Activated T-helper 9 cell treated with anti-CD3 and anti-CD28 coated beads, Interleukin-2, amount 50 U/mL, for 16 hours (primary cell): ENCODE results near the gene RIC8A.
"Not testable (repeated sequence)": the region's sequence is repeated elsewhere in the genome, so short reads cannot be mapped to it uniquely, and the experiment has no call there.

Experiments
- DNase-seq: peaks from one replicate; pipeline ENCODE4 v3.0.0-alpha.2; 2020; ENCODE audit warnings: low read depth

Gene RIC8A

DNA sequence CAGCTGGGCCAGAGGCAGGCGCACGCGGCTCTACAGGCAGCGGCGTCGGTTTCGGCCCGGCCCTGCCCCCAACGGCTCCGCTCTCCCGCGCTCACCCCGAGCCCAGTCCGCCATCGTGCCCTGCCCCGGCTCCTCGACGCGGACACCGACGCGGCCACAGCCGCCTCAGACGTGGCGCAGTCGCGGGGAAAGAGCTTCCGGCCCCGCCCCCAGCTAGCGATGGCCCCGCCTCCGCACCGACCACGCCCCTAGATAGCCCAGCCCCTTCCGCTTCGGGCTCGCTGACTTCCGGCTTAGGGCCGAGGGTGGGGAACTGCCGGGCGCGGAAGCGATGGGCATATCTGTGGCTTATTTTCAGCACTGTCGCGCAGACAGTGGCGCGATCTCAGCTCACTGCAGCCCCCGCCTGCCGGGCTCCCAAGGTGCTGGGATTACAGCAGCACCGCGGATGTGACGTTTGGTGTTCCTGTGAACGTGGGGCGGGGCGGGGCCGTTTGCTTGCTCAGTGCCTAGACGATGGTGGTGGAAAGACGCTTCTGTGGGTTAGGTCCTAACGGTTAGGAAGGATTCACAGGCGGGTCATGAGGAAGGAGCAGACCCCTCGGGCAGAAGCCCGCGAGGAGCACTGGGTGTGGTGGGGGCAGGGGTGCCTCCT is at the start of gene RIC8A, which contains the start of gene BET1L:
Gene RIC8A, plus strand, starts transcription at position 501 of the 655 bp plus-strand sequence. CDS start 1,147 bp downstream, outside the sequence.
Gene BET1L, minus strand, starts transcription at position 192 of the 655 bp plus-strand sequence. Its CDS starts 78 bp downstream, at position 114.
- DNase-seq: peak; percentile 94

DNA sequence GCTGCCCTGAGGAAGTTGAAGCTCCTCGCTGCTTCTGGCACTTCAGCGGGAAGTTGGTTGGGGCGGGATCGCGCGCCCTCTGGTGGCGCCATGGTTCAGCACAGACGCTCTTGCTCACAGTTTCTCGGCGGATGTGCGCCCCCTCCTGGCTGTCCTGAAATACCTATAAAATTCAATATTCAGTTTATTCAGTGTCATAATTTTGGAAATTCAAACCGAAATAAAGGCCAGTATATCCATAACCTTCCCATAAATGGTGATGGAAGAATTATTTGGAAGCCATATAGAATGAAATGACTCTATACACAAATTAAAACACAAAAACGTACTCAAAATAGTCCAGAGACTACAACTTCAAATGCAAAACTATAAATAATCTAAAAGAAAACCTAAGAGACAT is 27.3 kb upstream of the RIC8A start:
- not testable (repeated sequence) for DNase-seq

DNA sequence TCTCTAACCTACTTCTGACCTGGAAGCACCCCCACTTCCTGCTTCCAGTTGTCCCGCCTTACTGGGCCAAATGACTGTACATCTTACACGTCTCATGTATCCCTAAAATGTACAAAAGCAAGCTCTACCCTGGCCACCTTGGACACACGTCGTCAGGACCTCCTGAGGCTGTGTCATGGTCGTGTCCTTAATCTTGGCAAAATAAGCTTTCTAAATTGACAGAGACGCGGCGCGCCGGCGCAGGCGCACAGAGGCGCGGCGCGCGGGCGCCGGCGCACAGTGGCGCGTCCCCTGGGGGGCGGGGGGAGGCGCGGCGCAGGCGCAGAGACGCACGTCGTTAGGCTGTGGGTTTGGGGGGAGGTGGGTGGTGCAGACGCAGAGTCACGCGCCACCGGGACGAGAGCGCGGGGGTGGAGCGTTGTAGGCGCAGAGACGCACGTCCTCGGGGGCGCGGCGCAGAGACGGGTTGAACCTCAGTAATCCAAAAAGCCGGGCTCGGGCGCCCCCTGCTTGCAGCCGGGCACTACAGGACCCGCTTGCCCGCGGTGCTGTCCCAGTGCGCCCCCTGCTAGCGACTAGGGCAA is 18.2 kb upstream of the RIC8A start:
- DNase-seq: not testable (repeated sequence)

DNA sequence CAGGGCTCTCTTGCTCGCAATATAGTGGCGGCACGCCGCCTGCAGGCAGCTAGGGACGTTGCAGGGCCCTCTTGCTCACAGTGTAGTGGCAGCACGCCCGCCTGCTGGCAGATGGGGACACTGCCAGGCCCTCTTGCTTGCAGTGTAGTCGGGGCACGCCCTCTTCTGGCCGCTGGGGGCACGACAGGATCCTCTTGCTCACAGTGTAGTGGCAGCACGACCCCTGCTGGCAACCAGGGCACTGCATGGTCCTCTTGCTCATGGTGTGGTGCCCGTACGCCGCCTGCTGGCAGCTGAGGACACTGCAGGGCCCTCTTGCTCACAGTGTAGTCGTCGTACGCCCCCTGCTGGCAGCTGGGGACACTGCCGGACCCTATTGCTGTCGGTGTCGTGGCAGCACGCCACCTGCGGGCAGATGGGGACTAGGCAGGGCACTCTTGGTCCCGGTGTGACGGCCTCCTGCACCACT is 17.6 kb upstream of the RIC8A start:
- DNase-seq: not testable (repeated sequence)

DNA sequence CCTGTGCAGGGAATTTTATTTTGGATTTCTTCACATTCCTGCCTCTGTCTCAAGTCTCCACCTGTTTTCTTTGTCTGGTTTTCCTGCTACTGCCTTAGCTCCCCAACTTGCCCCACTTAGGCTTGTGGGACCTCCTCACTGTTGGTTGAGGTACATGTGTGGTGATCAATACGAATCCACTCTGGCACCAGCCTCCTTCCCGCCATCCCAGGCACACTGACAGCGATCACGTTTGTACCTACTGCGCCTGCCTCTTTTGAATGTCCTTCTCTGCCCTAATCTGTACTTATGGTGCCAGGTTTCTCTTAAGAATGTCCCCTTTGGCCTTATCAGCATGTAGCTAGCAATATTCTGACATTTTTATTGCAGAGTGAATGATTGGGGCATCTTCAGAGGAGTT is 17.0 kb upstream of the RIC8A start:
- not testable (repeated sequence) for DNase-seq

DNA sequence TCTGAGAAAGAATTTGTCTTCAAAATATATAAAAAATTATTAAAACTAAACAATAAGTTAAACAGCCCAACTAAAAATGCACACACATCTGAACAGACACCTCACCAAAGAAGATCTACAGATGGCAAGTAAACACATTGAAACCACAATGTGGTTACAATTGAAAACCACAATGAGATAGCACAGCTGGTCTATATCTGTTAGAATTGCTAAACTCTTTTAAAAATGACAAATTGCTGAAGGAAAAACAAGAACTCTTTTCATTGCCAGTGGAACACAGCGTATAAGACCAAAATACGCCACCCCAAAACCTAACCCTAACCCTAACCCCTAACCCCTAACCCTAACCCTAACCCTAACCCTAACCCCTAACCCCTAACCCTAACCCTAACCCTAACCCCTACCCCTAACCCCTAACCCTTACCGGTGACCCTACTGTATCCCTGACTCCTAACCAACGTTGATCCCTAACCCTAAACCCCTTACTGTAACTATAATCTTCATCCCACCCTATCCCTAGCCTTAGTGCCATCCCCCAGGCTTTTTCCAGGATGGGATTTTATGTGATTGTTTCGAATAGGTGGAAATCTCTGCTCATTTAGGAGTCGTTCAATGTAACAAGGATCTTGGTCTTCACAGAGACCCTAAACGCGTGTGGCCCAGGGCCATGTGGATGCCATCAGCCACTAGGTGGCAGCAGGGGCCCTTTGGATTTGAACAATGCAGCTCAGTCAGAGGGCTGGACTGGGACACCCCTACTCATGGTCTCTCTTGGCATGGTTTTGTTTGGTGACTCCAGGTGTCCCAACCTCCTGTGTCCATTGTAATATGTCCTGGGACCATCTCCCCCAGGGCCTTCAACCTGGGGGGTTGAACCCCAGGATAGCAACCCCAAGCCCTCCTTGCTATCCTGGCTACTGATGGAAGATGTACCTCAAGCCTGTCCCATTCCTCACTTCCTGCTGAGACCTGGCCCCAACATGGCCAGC is 15.7 kb upstream of the RIC8A start:
- DNase-seq: peak; percentile 53

DNA sequence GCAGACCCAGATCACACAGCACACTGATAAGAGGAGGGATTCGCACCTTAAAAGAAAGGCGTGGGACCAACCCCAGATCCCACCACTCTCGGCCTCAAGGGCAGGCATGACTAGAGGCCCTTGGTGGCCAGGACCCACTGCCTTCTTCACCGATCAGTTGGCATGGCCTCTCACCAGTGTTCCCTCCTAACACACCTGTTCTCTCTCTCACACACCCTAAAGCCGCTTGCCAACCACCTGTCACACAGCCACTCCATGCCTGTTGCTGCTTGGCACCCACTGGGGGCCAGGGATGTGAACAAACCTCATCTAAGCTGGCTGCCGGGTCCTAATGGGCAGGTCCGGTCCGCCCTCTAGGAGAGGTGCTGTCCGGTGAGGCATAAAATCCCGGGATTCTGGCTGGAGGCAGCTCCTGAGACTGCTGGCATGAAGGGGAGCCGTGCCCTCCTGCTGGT is 14.8 kb upstream of the RIC8A start, which contains the start of gene SCGB1C1:
Gene SCGB1C1, plus strand, starts transcription at position 405 of the 455 bp plus-strand sequence. Its CDS starts 22 bp downstream, at position 427.
- not testable (repeated sequence) for DNase-seq

DNA sequence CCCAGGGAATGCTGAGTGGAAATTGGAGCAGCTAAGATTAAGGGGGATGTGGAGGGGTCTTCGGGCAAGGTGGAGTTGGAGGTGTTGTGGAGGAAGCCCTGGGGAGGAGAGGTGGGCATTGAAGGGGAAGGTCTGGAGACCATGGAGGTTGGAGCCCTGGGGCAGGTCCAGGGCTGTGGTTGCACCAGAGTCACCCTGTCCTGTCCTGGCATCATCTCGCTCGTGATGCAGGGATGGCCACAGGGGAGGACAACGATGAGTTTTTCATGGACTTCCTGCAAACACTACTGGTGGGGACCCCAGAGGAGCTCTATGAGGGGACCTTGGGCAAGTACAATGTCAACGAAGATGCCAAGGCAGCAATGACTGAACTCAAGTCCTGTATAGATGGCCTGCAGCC is 14.0 kb upstream of the RIC8A start:
- DNase-seq: not testable (repeated sequence)

DNA sequence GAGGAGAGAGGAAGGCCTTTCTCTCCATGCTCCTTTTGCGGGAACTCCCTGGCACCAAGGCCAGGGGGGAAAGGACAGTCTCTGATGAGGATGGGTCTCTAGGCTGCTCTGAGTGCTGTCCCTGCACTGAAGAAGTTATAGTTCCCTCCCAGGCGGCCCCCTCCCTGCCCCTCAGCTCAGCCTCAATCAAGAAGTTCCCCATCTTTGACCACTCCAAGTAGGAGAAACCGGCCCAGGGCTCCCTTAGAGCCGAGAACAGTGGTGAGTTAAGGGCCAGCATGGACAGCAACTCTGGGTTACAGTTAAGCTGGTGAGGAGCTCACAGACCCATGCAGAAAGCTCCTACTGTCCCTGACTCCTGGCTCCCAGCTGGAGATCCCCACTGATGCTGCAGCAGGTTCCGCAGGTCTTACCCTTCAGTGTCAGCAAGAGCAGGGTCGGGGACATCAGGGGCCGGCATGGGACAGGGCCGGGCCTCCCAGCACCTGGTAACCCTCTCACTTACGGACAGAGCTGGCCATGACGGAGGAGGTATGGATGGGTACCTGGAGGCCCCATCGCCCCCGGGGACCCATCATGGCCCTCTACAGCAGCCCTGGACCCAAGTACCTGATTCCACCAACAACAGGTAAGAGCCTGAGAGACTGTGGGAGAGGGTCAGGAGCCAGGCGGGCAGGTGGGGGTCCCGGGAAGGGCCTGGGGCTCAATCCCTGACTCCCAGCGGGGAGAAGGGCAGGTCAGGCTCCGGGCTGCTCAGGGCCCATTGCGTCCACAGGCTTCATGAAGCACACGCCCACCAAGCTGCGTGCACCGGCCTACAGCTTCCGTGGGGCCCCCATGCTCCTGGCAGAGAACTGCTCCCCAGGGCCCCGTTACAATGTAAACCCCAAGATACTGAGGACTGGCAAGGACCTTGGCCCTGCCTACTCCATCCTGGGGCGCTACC is 10.4 kb upstream of the RIC8A start:
- no peak for DNase-seq

DNA sequence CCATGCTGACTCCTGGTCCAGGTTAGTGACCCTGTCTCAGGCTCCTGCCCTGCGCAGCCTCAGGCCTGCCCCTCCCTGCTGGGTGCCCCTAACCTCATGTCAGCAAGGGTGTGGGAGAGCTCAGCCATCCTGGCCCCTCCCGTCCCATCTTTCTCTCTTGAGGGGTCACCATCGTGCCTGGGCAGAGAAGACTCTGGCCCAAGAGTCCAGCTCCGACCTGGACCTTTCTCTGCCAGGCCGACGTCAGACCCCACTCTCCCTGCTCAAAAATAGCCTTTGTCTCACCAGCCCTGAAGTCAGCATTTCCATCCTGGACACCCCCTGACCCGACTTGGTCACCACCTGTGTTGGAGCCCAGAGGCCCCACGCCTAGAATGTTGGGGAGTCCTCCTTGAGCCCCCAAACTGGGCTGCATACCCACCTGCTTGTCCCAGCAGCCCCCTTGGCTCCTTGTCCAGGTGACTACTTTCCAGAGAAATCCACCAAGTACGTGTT is 9.7 kb upstream of the RIC8A start:
- no peak for DNase-seq

DNA sequence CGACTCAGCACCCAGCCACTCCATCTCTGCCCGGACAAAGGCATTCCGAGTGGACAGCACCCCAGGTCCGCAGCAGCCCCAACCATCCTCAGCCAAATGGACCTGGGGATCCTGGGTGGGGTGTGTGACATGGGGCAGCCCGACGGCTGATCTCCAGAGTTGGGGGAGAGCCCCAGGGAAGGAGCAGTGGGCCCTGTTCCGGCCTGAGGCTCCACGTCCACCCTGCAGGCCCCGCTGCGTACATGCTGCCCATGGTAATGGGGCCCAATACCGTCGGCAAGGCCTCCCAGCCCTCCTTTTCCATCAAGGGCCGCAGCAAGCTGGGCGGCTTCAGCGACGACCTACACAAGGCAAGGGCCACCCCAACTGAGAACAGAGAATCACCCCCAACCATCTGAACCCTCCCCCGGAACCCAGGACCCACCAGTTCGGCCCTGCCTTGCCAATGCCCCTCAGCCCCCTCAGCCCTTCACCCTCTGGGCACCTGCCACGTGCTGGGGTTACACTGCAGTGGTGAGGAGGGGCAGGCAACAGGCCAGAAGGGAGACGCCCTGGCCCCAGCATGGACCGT is 9.2 kb upstream of the RIC8A start:
- no peak for DNase-seq

DNA sequence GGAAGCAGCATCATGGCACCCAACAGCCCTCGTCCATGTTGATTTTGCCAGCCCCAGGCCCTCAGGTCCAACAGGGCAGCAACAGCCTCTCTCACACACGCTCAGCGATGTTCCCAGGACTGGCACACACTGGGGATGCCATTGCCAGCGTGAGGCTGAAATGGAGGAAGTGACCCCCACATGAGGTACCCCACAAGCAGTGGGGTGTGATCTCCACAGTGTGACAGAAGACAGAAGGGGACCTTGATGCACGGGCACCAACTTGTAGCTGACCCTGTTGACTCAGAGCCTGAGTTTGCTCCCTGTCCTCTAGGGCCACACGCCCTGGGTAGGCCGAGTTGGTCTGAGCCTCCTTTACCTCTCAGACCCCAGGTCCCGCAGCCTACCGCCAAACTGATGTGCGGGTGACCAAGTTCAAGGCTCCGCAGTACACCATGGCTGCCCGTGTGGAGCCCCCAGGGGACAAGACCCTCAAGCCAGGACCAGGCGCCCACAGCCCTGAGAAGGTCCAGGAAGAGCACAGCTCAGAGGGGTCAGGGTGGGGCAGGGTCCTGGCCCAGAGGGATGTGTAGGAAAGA is 8.4 kb upstream of the RIC8A start:
- no peak for DNase-seq

DNA sequence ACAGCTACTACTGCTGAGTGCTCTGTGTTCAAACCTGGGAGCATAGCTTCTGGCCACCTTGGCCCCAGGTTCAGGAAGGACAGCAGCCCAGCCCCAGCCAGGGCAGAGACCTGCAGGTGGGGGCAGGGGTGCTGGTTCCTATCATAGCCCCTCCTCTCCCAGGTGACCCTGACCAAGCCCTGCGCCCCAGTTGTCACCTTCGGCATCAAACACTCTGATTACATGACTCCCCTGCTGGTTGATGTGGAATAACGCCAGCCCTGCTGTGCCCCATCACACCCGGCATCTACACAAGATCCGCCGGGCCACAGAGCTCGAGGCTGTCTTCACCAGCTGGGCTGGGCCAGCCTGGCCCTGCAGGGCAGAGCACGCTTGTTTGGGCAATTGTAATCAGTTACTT is 7.7 kb upstream of the RIC8A start:
- DNase-seq: no peak

DNA sequence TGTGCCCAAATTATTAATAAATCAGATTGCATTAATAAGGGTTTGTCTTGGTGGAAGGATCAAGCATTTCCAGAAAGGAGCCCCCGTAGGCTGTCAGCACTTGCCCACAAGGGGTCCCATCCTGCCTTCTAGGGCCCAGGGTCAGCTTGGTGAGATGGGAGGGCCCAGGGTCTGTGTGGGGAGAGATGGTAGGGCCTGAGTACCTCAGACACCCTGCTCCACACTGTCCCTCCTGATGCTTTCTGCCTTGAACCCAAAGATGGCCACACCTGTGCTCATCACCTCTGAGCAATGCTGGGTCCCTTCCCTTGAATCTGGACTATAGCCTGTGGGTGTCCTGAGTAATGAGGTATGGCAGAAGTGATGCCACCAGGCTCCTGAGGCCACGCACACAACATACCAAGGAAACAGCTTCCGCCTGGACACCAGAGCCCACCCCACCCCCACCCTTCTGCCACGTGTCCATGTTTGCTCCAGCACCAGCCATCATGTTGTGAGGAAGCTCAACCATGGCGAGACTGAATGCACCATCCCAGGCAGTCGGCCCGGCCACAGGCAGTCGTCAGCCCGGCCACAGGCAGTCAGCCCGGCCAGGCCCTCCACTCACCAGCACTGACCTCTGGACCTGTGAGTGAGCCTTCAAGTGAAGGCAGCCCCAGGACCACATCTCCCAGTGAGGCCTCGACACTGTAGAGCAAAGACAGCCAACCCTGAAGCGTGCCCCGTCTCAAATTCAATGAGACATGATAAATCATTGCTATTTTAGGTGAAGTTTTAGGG is 7.1 kb upstream of the RIC8A start:
- DNase-seq: no peak

DNA sequence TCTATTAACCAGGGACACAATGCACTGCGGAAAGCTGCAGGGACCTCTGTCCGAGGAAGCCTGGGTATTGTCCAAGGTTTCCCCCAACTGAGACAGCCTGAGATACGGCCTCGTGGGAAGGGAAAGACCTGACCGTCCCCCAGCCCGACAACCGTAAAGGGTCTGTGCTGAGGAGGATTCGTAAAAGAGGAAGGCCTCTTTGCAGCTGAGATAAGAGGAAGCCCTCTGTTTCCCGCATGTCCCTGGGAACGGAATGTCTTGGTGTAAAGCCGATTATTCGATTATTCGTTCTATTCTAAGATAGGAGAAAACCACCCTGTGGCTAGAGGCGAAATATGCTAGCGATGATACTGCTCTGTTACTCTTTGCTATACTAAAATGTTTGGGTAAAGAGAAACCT is 5.5 kb upstream of the RIC8A start:
- DNase-seq: no peak

DNA sequence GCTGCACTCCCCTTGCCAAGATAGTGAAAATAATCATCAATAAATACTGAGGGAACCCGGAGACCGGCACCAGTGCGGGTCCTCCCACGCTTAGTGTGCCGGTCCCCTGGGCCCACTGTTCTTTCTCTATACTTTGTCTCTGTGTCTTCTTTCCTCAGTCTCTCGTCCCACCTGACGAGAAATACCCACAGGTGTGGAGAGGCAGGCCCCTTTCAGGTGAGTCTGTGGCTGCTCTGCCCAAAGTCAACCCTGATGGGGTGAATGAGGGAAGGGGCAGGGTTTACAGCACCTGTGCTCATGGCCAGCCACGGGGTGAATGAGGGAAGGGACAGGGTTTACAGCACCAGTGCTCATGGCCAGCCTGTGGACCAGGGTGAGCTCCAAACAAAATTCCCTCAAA is 5.0 kb upstream of the RIC8A start:
- DNase-seq: no peak

DNA sequence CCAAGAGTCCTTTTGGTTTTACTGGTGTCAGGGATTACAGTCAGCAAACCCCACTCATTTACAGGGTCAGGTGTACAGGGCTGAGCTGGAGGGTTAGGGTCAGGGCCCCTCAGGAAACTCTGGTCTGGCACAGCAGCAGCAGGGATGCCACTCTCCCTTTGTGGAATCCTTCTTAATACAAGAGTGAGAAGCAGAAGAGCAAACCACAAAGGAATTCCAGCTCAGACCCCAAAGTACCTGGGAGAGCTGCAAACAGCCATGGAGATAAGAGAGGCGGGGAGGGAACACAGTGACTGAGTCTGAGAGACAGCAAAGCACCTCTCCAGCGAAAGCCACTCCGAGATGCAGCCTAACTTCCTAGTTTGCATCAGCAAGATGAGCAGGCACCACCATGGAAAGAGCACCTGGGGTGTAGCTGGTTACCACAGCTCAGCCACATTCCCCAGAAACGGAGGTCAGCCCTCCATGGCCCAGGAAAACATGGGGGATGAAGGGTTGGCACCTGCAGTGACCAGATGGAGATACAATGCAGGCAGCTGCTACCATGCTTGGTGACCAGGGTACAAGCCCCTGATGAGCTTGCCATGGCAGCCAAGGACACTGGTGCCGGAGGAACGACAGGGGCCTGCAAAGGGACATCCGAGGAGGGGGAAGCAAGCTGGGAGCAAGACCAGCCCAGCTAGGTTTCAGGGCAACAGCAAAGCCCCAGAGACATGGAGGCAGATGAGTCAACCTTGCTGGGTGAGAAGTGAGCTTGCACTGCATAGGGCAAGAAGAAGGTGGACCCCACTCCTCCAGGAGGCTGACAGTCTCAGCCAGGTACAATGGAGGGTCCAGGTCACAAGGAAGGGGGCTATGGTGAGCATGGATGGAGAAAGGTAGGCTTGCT is 4.2 kb upstream of the RIC8A start:
- DNase-seq: no peak

DNA sequence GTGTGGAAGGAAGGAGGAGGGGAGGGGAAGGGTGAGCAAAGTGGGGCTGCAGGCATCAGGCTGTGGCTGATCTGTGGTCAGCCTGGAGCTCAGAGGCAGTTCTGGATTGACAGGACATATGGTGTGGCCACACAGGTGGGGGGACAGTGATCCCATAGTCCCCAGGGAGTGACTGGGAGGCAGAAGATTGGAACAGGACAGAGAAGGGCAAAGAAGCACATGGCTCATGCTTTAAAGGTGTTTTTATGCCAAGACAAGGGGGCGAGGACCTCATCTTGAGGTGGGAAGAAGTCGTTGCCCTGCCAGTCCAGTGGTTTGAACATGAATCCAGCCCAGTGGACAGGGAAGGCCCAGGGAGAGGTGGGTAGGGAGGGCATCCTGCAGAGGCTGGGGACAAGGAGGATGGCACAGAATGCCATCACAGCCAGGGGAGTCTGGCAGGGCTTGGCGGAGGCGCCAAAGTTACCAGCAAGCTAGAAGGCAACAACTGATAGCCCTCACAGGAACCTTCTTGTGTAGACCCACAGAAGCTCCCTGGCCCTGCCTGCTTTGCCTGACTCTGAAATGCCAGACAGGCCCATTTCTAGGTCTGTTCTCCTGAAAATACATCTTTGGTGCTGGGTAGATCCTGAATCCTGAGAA is 3.4 kb upstream of the RIC8A start:
- DNase-seq: no peak
